Right atrium auricular region (tissue), 2 donors: ENCODE measurements around the gene SLC5A10. TPM values are rescaled to one million over a fixed set of nuclear protein-coding genes. Genes with fewer than 3 reads are reported as not detected.

Experiments
- DNase-seq: peaks from one replicate; pipeline ENCODE4 v3.0.0-alpha.2; 2019; ENCODE audit warnings: low spot score
- H3K27ac ChIP-seq, 2 donors: fragments of 200-600 bp; sonication (generic); 1 replicate in 1 of 2; 2 replicates in 1 of 2; pipeline ENCODE4 v1.5.1; 2016 to 2019
- H3K27me3 ChIP-seq, 2 donors: fragments of 200-600 bp; sonication (generic); one replicate each; pipeline versions ENCODE4 v1.5.1 to v1.6.0; 2017 to 2019
- H3K36me3 ChIP-seq: fragments of 200-600 bp; sonication (generic); one replicate; pipeline ENCODE4 v1.5.1; 2016
- H3K4me1 ChIP-seq, 2 donors: fragments of 200-600 bp; sonication (generic); one replicate each; pipeline versions ENCODE4 v1.5.1 to v1.6.0; 2017 to 2019
- H3K4me3 ChIP-seq, 2 donors: fragments of 200-600 bp; sonication (generic); 1 replicate in 1 of 2; 2 replicates in 1 of 2; pipeline ENCODE4 v1.5.1; 2017 to 2019; ENCODE audit warnings: mild to moderate bottlenecking in 1 of 2, moderate library complexity in 1 of 2
- H3K9me3 ChIP-seq, 2 donors: fragments of 200-600 bp; sonication (generic); one replicate each; pipeline ENCODE4 v1.5.1; 2019
- total RNA-seq, 2 donors: library from RNA; depleted of rRNA; stranded (reverse); fragments of >200 nt; gene quantifications; one replicate each; pipeline ENCODE4 v1.1.0, GENCODE V29; 2016
- TF ChIP-seq, protein P1 (sequence below), 2 donors: fragments of 200-600 bp; sonication (generic); IDR thresholded peaks; one replicate each; pipeline ENCODE4 v1.5.1; 2019; ENCODE audit warnings: antibody characterized with exemption in 2 of 2

Gene SLC5A10
- total RNA-seq, 2 donors from 2014 or later: 0.16 TPM; not detected in 1

DNA sequence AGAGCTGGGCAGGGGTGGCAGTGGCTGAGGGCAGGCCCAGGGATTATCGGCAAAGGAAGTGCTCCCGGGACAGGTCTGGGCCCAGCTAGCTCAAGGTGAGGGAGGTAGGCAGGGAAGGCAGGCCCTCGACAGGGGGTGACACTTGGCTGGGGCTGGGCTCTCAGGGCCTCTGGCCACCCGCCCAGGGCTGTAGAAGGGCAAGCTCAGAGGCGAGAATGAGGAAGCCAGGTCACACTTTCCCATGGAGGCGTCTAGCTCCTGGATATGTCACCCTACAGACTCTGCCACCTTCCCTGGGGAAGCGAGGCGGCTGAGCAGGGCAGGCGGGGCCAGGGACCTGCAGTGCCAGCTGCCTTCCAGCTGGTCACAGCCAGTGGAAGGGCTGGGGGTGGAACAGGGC is 33.5 kb downstream of the SLC5A10 start:
- H3K27me3 ChIP-seq: no peaks in the 10 kb centered on the region
- no peak for DNase-seq
- no peaks in the 10 kb centered on the region for H3K9me3 ChIP-seq
- TF ChIP-seq, protein P1, sequence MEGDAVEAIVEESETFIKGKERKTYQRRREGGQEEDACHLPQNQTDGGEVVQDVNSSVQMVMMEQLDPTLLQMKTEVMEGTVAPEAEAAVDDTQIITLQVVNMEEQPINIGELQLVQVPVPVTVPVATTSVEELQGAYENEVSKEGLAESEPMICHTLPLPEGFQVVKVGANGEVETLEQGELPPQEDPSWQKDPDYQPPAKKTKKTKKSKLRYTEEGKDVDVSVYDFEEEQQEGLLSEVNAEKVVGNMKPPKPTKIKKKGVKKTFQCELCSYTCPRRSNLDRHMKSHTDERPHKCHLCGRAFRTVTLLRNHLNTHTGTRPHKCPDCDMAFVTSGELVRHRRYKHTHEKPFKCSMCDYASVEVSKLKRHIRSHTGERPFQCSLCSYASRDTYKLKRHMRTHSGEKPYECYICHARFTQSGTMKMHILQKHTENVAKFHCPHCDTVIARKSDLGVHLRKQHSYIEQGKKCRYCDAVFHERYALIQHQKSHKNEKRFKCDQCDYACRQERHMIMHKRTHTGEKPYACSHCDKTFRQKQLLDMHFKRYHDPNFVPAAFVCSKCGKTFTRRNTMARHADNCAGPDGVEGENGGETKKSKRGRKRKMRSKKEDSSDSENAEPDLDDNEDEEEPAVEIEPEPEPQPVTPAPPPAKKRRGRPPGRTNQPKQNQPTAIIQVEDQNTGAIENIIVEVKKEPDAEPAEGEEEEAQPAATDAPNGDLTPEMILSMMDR (IDR thresholded peaks at IDR 0.05): no peak
- H3K4me1 ChIP-seq: peaks cover 0 to 51% of the 10 kb centered on the region in 2 donors
- H3K36me3 ChIP-seq: no peaks in the 10 kb centered on the region
- H3K27ac ChIP-seq: peak overlapping the region; percentile 80 to 84
- no peak overlapping the region for H3K4me3 ChIP-seq

DNA sequence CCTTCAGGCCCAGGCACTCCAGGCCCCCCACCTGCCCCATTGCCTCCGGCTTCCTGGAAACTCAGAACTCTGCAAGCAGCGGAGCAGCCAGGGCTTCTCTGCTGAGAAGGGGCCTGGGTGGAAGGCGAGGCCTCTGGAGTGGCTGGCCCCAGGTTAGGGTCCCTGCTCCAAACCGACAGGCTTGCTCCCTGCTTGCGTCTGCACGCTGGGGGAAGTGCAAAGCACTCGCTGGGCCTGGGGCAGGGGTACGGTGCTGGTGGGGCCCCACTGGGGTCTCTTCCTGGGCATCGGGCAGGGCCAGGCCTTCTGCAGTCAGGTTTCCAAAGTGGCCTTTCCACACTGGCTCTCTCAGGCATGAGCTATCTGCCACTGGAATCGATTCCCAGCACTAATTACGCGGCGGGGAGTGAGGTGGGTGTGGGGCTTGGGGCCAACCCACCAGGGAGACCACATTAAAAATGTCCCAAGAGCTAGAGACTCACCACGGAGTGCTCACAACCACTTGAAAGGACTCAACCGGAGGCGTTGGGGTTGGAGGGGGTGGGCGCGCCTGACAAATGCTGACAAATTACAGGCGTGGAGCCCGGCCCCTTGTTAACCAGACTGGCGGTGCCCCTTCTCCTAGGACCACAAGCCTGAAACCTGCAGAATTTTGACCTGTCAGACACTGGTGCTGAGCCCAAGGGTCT is 34.7 kb downstream of the SLC5A10 start:
- H3K27ac ChIP-seq: peak overlapping the region; percentile 80 to 84
- H3K9me3 ChIP-seq: no peaks in the 10 kb centered on the region
- no peak overlapping the region for H3K4me3 ChIP-seq
- TF ChIP-seq, protein P1 (IDR thresholded peaks at IDR 0.05): no peak
- DNase-seq: no peak
- no peaks in the 10 kb centered on the region for H3K27me3 ChIP-seq
- no peaks in the 10 kb centered on the region for H3K36me3 ChIP-seq
- H3K4me1 ChIP-seq: peaks cover 0 to 54% of the 10 kb centered on the region in 2 donors

DNA sequence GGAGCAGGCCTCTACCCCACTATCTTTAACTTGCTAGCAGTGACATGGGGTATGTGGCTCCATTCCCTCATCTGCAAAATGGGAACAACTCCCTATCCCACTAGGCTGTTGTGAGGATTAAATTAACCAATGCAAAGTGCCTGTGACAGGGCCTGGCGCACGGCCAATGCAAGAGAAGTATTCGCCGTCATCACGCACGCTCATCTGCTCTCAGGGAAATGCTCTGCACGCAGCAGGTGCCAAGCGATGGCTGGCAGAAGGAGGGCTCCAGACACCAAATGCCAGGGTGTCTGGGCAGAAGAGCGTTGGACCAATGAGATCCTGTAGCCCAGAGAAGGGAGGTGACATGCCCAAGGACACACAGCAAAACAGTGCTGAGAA is 35.3 kb downstream of the SLC5A10 start:
- H3K27me3 ChIP-seq: no peaks in the 10 kb centered on the region
- H3K27ac ChIP-seq: peak overlapping the region; percentile 80 to 84
- peaks cover 0 to 54% of the 10 kb centered on the region in 2 donors for H3K4me1 ChIP-seq
- TF ChIP-seq, protein P1 (IDR thresholded peaks at IDR 0.05): no peak
- no peak overlapping the region for H3K4me3 ChIP-seq
- H3K36me3 ChIP-seq: no peaks in the 10 kb centered on the region
- no peak for DNase-seq
- H3K9me3 ChIP-seq: no peaks in the 10 kb centered on the region

DNA sequence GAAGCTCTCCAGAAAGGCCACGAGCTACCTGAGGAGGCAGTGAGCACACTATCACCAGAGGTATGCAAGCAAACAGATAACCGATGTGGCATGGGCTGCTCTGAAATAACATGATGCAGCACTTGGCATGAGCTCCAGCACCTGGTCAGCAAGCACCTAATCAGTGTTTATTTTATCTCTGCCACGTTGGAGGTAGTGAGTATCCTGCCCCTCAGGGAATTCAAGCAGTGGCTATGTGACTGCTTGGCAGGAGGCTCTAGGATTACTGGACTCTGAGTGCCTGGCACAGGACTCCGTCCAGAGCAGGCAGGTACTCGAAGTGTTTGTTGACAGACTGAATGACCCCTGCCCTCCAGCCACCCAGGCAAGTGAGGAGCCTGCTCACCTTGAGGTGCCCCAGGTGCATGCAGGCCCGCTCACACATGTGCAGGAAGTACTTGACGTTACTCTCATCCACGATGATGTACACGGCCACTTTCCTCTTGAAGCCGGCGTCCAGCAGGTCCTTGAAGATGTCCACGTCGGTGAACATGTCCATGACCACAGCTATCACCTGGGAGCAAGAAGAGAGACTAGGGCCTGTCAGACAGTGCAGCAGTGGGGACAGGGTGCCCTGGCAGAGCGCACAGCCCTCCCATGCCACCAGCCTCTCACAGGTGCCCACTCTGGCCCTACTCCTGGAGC is 36.0 kb downstream of the SLC5A10 start:
- peak overlapping the region; percentile 80 to 84 for H3K27ac ChIP-seq

DNA sequence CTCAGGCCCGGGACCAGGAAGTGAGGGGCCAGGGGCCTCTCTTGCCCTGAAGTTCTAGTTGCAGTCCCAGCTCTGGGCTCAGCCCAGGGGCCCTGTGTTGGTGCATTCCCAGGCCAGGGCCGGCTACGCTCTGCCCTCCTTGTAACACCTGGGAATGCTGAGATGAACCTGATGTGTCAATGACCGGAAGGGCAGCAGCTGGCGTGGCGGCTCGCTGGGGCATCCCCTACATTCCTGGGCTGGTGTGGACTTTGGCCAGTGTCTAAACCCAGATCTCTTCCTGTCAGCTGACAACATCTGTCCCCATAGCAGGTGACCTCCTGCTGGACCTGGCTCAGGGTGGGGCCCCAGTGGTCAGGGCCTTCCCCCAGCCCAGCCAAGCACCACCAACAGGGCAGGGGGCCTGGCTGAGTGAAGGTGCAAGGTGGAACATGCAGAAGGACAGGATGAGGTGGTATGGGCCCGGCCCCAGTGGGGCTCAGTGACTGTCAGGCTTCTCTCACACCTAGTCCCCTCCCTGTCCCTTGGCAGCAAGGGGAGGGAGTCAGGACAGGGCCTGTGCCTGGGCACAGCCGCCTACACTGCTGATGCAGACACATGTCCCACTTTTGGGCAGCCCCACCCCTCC is 36.7 kb downstream of the SLC5A10 start:
- TF ChIP-seq, protein P1 (IDR thresholded peaks at IDR 0.05): no peak
- peak overlapping the region; percentile 80 to 84 for H3K27ac ChIP-seq
- no peak for DNase-seq
- no peak overlapping the region for H3K4me3 ChIP-seq
- H3K4me1 ChIP-seq: peaks cover 0 to 54% of the 10 kb centered on the region in 2 donors
- H3K27me3 ChIP-seq: no peaks in the 10 kb centered on the region
- H3K9me3 ChIP-seq: no peaks in the 10 kb centered on the region
- H3K36me3 ChIP-seq: no peaks in the 10 kb centered on the region

More for the DNA sequence above, 36.0 kb downstream of the SLC5A10 start:
- H3K4me1 ChIP-seq: peaks cover 0 to 54% of the 10 kb centered on the region in 2 donors
- DNase-seq: no peak
- no peaks in the 10 kb centered on the region for H3K27me3 ChIP-seq
- no peaks in the 10 kb centered on the region for H3K36me3 ChIP-seq
- no peaks in the 10 kb centered on the region for H3K9me3 ChIP-seq
- TF ChIP-seq, protein P1 (IDR thresholded peaks at IDR 0.05): no peak
- no peak overlapping the region for H3K4me3 ChIP-seq
